Measurements from ENCODE around the gene RNF224.

The RNF224 gene

GRCh38 chr9:137192859-137193258 is 34.4 kb upstream of the RNF224 start:
- no peak for DNase-seq

- DNase-seq = no peak
Observed at GRCh38 chr9:137193771-137194170, 33.5 kb upstream of the RNF224 start.

GRCh38 chr9:137194388-137194787 is 32.9 kb upstream of the RNF224 start:
- no peak for DNase-seq

GRCh38 chr9:137194909-137195308 is 32.4 kb upstream of the RNF224 start:
- no peak for DNase-seq

- DNase-seq = no peak
Observed at GRCh38 chr9:137195525-137196220, 31.6 kb upstream of the RNF224 start.

- no peak for DNase-seq
Observed at GRCh38 chr9:137198051-137198901, 29.0 kb upstream of the RNF224 start.

GRCh38 chr9:137198902-137199283 is 28.4 kb upstream of the RNF224 start:
- no peak for DNase-seq

GRCh38 chr9:137199411-137200121 is 27.7 kb upstream of the RNF224 start:
- DNase-seq = no peak

GRCh38 chr9:137200311-137201204 is 26.7 kb upstream of the RNF224 start, which contains the start of gene TPRN:
Gene TPRN (minus strand): TSS chr9:137200741. CDS start chr9:137200711, 30 bp downstream.
- DNase-seq = peak; percentile 96

GRCh38 chr9:137201205-137201868 is 26.0 kb upstream of the RNF224 start:
- DNase-seq = no peak

- DNase-seq = no peak
Observed at GRCh38 chr9:137202966-137203365, 24.3 kb upstream of the RNF224 start.

GRCh38 chr9:137204731-137205125 is 22.6 kb upstream of the RNF224 start:
- DNase-seq = no peak

- DNase-seq = peak; percentile 93
Observed at GRCh38 chr9:137205126-137206069, 21.9 kb upstream of the RNF224 start, which contains the start of the genes NDOR1 and TMEM203. Gene NDOR1 (plus strand): TSS chr9:137205700. CDS start chr9:137205778, 78 bp downstream. Gene TMEM203 (minus strand): TSS chr9:137205648. CDS start chr9:137205414, 234 bp downstream.

- no peak for DNase-seq
Observed at GRCh38 chr9:137206602-137207001, 20.7 kb upstream of the RNF224 start.

- DNase-seq = no peak
Observed at GRCh38 chr9:137211532-137211931, 15.8 kb upstream of the RNF224 start.

- no peak for DNase-seq
Observed at GRCh38 chr9:137212520-137212919, 14.8 kb upstream of the RNF224 start.

GRCh38 chr9:137213160-137214060 is 13.9 kb upstream of the RNF224 start:
- DNase-seq = no peak

GRCh38 chr9:137214620-137215019 is 12.7 kb upstream of the RNF224 start:
- DNase-seq = no peak
